Activated CD4-positive, alpha-beta memory T cell treated with anti-CD3 and anti-CD28 coated beads, Interleukin-2, amount 10 ng/mL, durations not matched to agents 7 days and 5 days (primary cell): ENCODE results near the gene ACTR2. TPM values are rescaled to one million over a fixed set of nuclear protein-coding genes. Genes with fewer than 3 reads are reported as not detected.
A peak's percentile ranks its signal among the peaks of the same experiment; 100 is the strongest.

Source experiments
- CTCF ChIA-PET: fragments of 350-600 bp; sonication (Branson Sonifier 250); formaldehyde crosslinking; loops from one replicate; lab custom pipeline; 2021; ENCODE audit warnings: antibody characterized with exemption, inconsistent platforms; lab: Charles Lee
- POLR2A ChIA-PET: fragments of 350-600 bp; sonication (Branson Sonifier 250); formaldehyde crosslinking; loops from one replicate; lab custom pipeline; 2021; ENCODE audit warnings: antibody characterized with exemption; lab: Charles Lee
- DNase-seq: peaks from one replicate; pipeline ENCODE4 v3.0.0-alpha.2; 2020
- H3K27ac Mint-ChIP-seq: one replicate; pipeline ENCODE4 v1.8.0; 2021; ENCODE audit warnings: mild to moderate bottlenecking, mixed read lengths
- H3K27me3 Mint-ChIP-seq: one replicate; pipeline ENCODE4 v1.8.0; 2021; ENCODE audit warnings: mixed read lengths
- H3K36me3 Mint-ChIP-seq: one replicate; pipeline ENCODE4 v1.8.0; 2021; ENCODE audit warnings: low read depth, mixed read lengths
- H3K4me1 Mint-ChIP-seq: one replicate; pipeline ENCODE4 v1.8.0; 2021; ENCODE audit warnings: mixed read lengths
- H3K4me3 Mint-ChIP-seq: one replicate; pipeline ENCODE4 v1.8.0; 2021; ENCODE audit warnings: mild to moderate bottlenecking, mixed read lengths
- H3K9me3 Mint-ChIP-seq: one replicate; pipeline ENCODE4 v1.8.0; 2021; ENCODE audit warnings: mixed read lengths
- total RNA-seq, 2 experiments: library from RNA; stranded (reverse); gene quantifications; one replicate each; pipeline ENCODE4 v1.2.3, GENCODE V29; 2021

Gene ACTR2
- total RNA-seq, 2 experiments from 2014 or later: 514 to 517 TPM

DNA sequence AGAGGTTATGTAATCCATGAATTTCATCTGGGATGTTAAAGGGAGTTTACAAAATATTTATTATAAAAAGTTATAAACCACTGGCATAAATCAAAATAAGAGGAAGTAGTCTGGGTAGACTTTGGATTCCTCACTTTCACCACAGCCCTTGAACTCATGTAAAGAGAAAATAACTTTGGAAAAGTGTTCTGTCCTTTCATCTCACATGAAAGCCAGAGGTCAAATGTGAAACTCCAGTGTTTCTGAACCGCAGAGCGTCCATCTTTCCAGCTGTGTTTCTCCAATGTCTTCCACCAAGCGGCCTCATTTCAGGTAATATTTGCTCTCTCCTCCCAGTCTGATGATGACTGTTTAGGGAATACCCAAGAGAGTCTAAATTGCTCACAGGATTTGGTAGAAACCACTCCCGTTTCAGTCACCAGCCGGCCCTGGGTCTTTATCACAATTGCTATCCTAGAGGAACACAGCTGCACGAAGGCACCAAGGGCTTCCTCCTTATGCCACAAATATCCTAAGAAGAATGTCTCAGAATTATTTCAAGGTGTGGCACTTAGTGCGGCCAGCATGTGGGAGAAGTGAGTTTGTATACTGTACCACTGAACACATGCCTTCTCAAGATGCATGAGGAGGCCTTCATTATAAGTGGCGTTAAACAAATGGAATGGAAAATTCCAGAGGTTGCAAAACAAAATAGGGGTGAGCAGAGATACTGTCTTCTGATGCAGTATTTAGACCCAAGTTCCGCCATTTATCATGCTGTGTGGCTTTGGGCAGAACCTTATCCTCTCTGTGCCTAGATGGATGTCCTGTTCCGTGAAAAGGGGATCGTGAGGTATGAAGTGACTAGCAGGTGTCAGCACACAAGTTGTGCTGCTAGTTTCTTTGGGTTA is 63.8 kb downstream of the ACTR2 start:
- H3K36me3 Mint-ChIP-seq: no peaks in the 10 kb centered on the region
- DNase-seq: no peak
- no peak overlapping the region for H3K27ac Mint-ChIP-seq
- ChIA-PET POLR2A (interaction anchor here (0.6 kb wide), 1 partner anchor 10 kb away, joined by 3 read pairs; no protein-coding TSS in a partner anchor), CTCF (no interaction called here)
- no peak overlapping the region for H3K4me3 Mint-ChIP-seq
- H3K27me3 Mint-ChIP-seq: peaks cover 22% of the 10 kb centered on the region
- H3K4me1 Mint-ChIP-seq: peaks cover under 1% of the 10 kb centered on the region
- H3K9me3 Mint-ChIP-seq: no peaks in the 10 kb centered on the region

DNA sequence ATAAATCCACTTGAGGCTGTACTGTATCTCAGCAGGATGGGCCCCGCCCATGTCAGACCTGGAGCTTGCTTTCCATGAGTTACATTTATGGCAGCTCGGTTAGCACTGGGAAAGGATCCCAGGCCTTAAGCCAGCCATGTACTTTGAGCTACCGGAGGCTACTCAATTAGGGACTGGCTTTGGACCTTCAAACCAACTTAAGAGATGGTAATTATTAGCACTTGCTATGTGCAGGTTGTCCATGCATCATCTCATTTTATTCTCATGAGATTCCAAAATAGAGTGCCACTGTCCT is 64.4 kb downstream of the ACTR2 start:
- POLR2A ChIA-PET: no interaction called here
- peaks cover 28% of the 10 kb centered on the region for H3K27me3 Mint-ChIP-seq
- no peak for DNase-seq
- CTCF ChIA-PET: no interaction called here
- peaks cover 6% of the 10 kb centered on the region for H3K4me1 Mint-ChIP-seq
- H3K4me3 Mint-ChIP-seq: no peak overlapping the region
- H3K36me3 Mint-ChIP-seq: no peaks in the 10 kb centered on the region
- no peaks in the 10 kb centered on the region for H3K9me3 Mint-ChIP-seq
- H3K27ac Mint-ChIP-seq: no peak overlapping the region

DNA sequence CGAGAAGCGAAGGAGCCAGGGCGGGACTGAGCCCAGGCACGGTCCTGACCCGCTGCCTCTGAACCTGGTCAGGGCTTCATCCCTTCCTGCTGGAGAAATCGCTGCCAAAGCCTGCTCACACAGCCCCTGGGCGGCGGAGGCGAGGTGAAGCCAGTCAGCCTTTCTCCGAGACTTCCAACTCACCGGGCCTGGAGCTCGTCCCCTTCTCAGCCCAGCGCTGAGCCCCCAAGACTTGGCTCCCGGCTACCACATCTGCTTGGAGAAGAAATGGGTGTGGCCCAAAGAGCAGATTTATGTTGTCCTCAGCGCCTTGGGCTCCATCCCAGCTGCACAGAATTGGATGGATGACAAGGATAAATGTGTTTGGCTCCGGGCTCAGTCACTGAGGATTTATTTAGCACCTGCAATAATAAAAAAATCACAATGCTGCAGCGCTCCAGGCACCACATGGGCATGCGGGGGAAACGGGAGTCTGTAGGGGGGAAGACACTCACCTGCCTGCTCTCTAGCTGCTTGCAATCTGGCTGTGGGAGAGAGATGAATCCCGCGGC is 64.9 kb downstream of the ACTR2 start:
- no peak overlapping the region for H3K4me3 Mint-ChIP-seq
- H3K4me1 Mint-ChIP-seq: peaks cover 8% of the 10 kb centered on the region
- ChIA-PET POLR2A (no interaction called here), CTCF (interaction anchor here (1.1 kb wide), 1 partner anchor 26 kb away, joined by 3 read pairs; no protein-coding TSS in a partner anchor)
- no peaks in the 10 kb centered on the region for H3K9me3 Mint-ChIP-seq
- no peaks in the 10 kb centered on the region for H3K36me3 Mint-ChIP-seq
- peaks cover 30% of the 10 kb centered on the region for H3K27me3 Mint-ChIP-seq
- DNase-seq: no peak
- no peak overlapping the region for H3K27ac Mint-ChIP-seq

DNA sequence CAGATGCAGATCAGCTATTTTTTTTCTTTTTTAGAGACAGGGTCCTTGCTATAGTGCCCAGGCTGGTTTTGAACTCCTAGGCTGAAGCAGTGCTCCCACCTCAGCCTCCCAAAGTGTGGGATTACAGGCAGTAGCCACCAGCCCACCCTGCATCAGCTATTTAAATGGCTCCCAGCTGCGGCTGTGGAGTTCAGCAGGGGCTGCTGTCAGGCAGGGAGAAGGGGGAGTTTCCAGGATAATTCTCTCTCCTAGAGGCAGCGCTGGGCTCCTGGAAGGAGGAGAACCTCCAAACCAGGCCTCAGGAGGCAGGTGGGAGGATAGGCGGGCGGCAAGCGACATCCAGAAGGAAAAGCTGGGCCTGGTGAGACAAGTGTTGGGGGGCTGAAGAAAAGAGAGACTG is 65.7 kb downstream of the ACTR2 start:
- Mint-ChIP-seq H3K9me3 (no peaks in the 10 kb centered on the region), H3K27me3 (peaks cover 32% of the 10 kb centered on the region), H3K4me1 (peaks cover 10% of the 10 kb centered on the region), H3K27ac (no peak overlapping the region), H3K36me3 (no peaks in the 10 kb centered on the region), H3K4me3 (no peak overlapping the region)
- ChIA-PET CTCF (interaction anchor here (1.1 kb wide), 1 partner anchor 27 kb away, joined by 3 read pairs; no protein-coding TSS in a partner anchor), POLR2A (interaction anchor here (1.3 to 2.5 kb wide), 2 partner anchors 17 to 27 kb away, joined by 5 to 7 read pairs; no protein-coding TSS in a partner anchor)
- DNase-seq: no peak

DNA sequence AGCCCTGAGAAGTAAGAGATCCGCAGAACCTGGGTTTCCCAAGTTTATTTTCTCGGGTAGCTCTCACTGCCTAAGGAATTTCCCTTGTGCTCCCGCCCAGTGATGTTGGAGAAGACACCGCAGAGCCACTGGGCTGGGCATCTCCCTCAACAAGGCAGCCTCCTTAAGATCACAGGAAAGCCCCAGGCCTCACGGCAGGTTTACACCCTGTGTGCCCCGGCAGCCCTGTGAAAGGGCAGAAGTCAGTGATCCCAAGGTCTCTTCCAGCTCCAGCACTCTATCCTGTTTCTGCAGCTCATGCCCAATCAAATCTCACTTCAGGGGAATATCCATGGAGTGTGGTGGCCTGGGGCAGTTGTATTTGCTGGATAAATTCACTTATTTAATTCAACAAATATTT is 66.5 kb downstream of the ACTR2 start:
- ChIA-PET POLR2A (interaction anchor here (1.3 to 2.5 kb wide), 2 partner anchors 18 to 26 kb away, joined by 5 to 7 read pairs; no protein-coding TSS in a partner anchor), CTCF (no interaction called here)
- H3K27ac Mint-ChIP-seq: no peak overlapping the region
- H3K36me3 Mint-ChIP-seq: no peaks in the 10 kb centered on the region
- H3K4me1 Mint-ChIP-seq: peaks cover 12% of the 10 kb centered on the region
- no peak for DNase-seq
- H3K9me3 Mint-ChIP-seq: no peaks in the 10 kb centered on the region
- no peak overlapping the region for H3K4me3 Mint-ChIP-seq
- peaks cover 32% of the 10 kb centered on the region for H3K27me3 Mint-ChIP-seq

DNA sequence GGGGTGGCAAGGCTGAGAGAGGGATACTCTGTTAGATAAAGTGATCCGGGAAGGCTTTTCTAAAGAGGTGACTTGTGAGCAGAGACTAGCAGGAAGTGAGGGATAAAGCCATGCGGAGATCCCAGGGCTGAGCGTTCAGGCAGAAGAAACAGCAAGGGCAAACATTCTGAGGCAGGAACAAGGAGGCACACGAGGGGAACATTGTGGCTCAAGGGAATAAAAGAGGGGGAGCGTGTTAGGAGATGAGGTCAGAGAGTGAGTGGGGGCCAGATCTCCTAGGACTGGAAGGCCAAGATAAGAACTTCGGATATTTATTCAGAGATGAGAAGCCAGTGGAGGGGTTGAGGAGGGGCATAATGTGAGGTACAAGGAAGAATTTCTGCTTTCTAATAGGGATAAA is 67.1 kb downstream of the ACTR2 start:
- ChIA-PET POLR2A (interaction anchor here (2.5 kb wide), 1 partner anchor 18 kb away, joined by 7 read pairs; no protein-coding TSS in a partner anchor), CTCF (no interaction called here)
- H3K27ac Mint-ChIP-seq: no peak overlapping the region
- H3K9me3 Mint-ChIP-seq: no peaks in the 10 kb centered on the region
- H3K27me3 Mint-ChIP-seq: peaks cover 32% of the 10 kb centered on the region
- H3K4me3 Mint-ChIP-seq: no peak overlapping the region
- no peak for DNase-seq
- H3K4me1 Mint-ChIP-seq: peaks cover 18% of the 10 kb centered on the region
- no peaks in the 10 kb centered on the region for H3K36me3 Mint-ChIP-seq

DNA sequence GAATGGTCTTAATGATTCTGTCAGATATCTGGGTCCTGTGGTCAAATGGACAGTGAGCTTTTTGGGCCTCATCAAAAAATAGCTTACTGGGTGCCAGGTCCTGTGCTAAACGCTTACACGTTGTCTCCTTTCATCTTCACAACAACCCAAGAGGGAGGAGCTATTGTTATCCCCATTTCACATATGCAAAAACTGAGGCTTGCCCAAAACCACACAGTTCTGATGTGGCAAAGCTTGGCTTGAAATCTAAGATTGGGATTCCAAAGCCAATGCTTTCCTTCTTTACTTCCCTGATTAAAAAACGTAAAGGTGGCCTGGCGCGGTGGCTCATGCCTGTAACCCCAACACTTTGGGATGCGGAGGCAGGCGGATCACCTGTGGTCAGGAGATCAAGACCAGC is 69.3 kb downstream of the ACTR2 start:
- H3K4me1 Mint-ChIP-seq: peaks cover 41% of the 10 kb centered on the region
- ChIA-PET CTCF (interaction anchor here (1.5 kb wide), 1 partner anchor 23 kb away, joined by 8 read pairs; no protein-coding TSS in a partner anchor), POLR2A (interaction anchor here (0.8 to 1.1 kb wide), 2 partner anchors 61 to 101 kb away, joined by 3 read pairs; no protein-coding TSS in a partner anchor)
- H3K27ac Mint-ChIP-seq: no peak overlapping the region
- H3K4me3 Mint-ChIP-seq: no peak overlapping the region
- H3K9me3 Mint-ChIP-seq: no peaks in the 10 kb centered on the region
- no peaks in the 10 kb centered on the region for H3K36me3 Mint-ChIP-seq
- no peak for DNase-seq
- peaks cover 37% of the 10 kb centered on the region for H3K27me3 Mint-ChIP-seq

DNA sequence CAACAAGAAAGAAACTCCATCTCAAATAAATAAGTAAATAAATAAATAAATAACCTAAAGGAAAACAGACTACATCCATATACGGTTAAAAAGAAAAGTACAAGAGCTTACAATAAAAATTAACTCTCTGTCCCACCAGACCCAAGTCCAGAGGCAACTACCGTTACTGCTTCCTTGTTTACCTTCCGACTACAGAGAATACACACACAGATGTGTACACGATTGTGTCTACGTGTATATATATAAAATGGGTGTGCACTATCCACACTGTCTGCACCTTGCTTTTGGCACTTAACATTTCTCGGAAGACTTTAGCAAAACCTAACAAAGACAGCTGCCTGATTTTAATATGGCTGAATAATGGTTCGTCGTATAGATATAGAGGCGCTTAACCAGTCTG is 69.9 kb downstream of the ACTR2 start:
- H3K4me1 Mint-ChIP-seq: peaks cover 46% of the 10 kb centered on the region
- no peaks in the 10 kb centered on the region for H3K9me3 Mint-ChIP-seq
- CTCF ChIA-PET: interaction anchor here (0.7 to 1.5 kb wide), 2 partner anchors 19 to 23 kb away, joined by 3 to 8 read pairs; no protein-coding TSS in a partner anchor
- H3K4me3 Mint-ChIP-seq: no peak overlapping the region
- DNase-seq: no peak
- peaks cover 42% of the 10 kb centered on the region for H3K27me3 Mint-ChIP-seq
- POLR2A ChIA-PET: interaction anchor here (0.8 to 1.1 kb wide), 2 partner anchors 61 to 100 kb away, joined by 3 read pairs; no protein-coding TSS in a partner anchor
- peaks cover 4% of the 10 kb centered on the region for H3K36me3 Mint-ChIP-seq
- no peak overlapping the region for H3K27ac Mint-ChIP-seq

DNA sequence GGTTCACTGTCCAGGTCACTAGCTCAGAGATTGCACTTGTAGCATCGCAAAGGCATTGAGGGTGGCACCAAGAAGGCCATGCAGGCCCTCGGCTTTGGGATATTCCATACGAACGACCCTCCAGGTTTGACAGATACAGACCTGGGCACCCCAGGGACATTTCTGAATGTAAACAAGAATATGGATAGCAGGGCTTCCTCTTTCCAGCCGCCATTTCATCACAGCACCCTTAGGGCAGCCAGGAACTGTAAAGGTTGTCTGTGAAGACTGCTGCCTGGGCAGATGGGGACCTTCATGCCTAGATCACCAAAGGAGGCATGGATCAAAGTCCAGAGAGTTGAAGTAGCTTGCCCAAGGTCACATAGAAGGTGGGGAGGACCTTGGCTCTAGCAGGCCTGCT is 70.5 kb downstream of the ACTR2 start:
- POLR2A ChIA-PET: interaction anchor here (3.8 kb wide), 1 partner anchor 133 kb away, joined by 21 read pairs; the partner anchor contains the start of gene SPRED2
- no peak for DNase-seq
- peaks cover 50% of the 10 kb centered on the region for H3K4me1 Mint-ChIP-seq
- CTCF ChIA-PET: interaction anchor here (0.7 kb wide), 1 partner anchor 20 kb away, joined by 3 read pairs; no protein-coding TSS in a partner anchor
- H3K4me3 Mint-ChIP-seq: no peak overlapping the region
- peaks cover 41% of the 10 kb centered on the region for H3K27me3 Mint-ChIP-seq
- H3K27ac Mint-ChIP-seq: peak overlapping the region; percentile 22
- H3K9me3 Mint-ChIP-seq: no peaks in the 10 kb centered on the region
- H3K36me3 Mint-ChIP-seq: peaks cover 5% of the 10 kb centered on the region

DNA sequence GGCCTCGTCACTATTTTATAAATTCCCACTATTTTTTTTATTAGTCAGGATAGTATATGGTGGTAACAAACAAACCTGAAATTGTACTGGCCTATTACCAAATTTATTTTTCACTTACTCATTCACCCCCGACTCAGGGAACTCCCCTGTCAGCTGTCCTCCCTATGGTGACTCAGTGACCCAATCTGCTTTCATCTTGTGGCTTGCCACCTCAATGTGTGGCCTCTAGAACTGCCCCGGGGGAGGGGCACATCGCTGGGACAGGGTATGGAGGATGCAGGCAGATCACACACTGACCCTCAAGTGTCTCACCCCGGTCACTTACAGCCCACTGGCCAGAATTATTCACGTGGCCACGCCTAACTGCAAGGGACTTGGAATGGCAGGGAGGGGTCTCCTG is 71.6 kb downstream of the ACTR2 start:
- H3K4me3 Mint-ChIP-seq: no peak overlapping the region
- DNase-seq: peak; percentile 64
- H3K9me3 Mint-ChIP-seq: no peaks in the 10 kb centered on the region
- peaks cover 36% of the 10 kb centered on the region for H3K27me3 Mint-ChIP-seq
- peaks cover 5% of the 10 kb centered on the region for H3K36me3 Mint-ChIP-seq
- CTCF ChIA-PET: interaction anchor here (0.7 to 1.9 kb wide), 2 partner anchors 68 to 262 kb away, joined by 3 to 4 read pairs; no protein-coding TSS in a partner anchor
- POLR2A ChIA-PET: interaction anchor here (1.2 to 4.8 kb wide), 6 partner anchors 16 to 234 kb away, joined by 3 to 39 read pairs (median 14); partner anchors contain the start of genes ACTR2 and SPRED2
- peak overlapping the region; percentile 27 for H3K27ac Mint-ChIP-seq
- H3K4me1 Mint-ChIP-seq: peaks cover 52% of the 10 kb centered on the region

DNA sequence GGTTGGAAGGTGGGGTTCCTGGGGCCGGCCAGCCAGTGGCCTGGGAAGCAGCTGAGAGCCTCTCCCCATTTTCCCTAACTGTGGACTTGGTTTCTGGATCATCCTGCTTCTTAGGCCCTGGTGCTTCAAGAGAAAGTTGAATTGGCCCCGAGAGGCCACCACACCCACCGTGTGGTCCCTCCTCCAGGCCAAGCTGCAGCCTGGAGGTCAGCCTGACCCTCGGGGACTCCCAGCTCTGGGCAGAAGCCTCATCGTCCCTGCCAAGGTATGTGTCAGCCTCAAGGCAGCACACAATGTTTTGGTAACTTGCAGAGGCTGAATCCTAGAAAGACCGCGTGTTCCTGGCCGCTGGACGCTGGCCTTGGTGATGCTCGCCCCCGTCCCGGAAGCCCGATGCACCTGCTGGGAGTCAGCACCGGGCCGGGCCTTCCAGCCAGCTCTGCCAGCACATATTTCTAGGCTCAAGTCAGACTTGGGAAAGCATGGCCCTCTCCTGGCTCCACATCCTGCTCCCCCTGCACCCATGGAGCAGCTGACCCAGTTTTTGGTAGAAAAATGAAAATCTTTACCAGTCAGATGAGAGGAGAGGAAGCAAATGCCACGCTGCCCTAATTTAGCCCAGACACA is 72.6 kb downstream of the ACTR2 start:
- H3K4me1 Mint-ChIP-seq: peaks cover 52% of the 10 kb centered on the region
- DNase-seq: no peak
- POLR2A ChIA-PET: interaction anchor here (0.8 to 4.8 kb wide), 14 partner anchors 17 to 235 kb away, joined by 3 to 39 read pairs (median 6); partner anchors contain the start of genes ACTR2 and SPRED2
- H3K4me3 Mint-ChIP-seq: peak overlapping the region; percentile 63
- CTCF ChIA-PET: interaction anchor here (0.5 to 1.9 kb wide), 6 partner anchors 20 to 250 kb away, joined by 3 to 5 read pairs (median 4); no protein-coding TSS in a partner anchor
- no peaks in the 10 kb centered on the region for H3K9me3 Mint-ChIP-seq
- peak overlapping the region; percentile 85 for H3K27ac Mint-ChIP-seq
- H3K36me3 Mint-ChIP-seq: peaks cover 5% of the 10 kb centered on the region
- peaks cover 30% of the 10 kb centered on the region for H3K27me3 Mint-ChIP-seq
